ENCODE results near the gene EDDM3A. TPM values are rescaled to one million over a fixed set of nuclear protein-coding genes. Genes with fewer than 3 reads are reported as not detected.

Gene EDDM3A
- total and polyA plus RNA-seq, 10 of the 15 experiments (the other 5 are each of a cell fraction or from before 2014, with no cell fraction given), result not detected

DNA sequence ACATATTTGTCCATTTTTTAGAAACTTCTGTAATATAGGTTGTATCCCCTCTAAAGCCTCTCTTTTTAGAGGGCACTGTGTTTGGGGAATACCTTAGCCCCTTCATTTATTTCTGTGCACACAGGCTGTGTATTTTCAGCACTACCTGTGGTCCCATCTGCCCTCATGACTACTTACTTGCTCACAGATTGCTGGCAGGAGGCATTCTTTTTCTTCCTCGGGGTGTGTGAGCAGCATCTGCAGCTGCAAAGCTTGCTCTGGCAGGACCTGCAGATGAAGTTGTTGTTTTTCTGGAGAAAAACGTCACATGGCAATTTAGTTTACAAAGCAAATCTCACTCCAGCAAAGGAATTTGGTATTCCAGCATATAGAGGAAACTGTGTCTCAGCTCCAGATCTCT, 32.8 kb upstream of the EDDM3A start:
- RAD21 ChIA-PET (ENCODE audit: unreplicated experiment), result no interaction called here
- Histone ChIP-seq H2AFZ (ENCODE audit: control insufficient read depth, low read depth, low read length) (no peak overlapping the region), H3K79me2 (ENCODE audit: control insufficient read depth, insufficient read depth, low read length) (no peaks in the 10 kb centered on the region), H3K4me2 (ENCODE audit: control insufficient read depth, insufficient read depth) (no peak overlapping the region), H3K9me3 (replicated peaks; ENCODE audit: control insufficient read depth, insufficient read depth, low read length) (no peaks in the 10 kb centered on the region; the same call in 2 of the 3 replicates), H3K4me1 (ENCODE audit: control insufficient read depth, insufficient read depth, low read length) (no peaks in the 10 kb centered on the region), H3K27ac (ENCODE audit: control insufficient read depth, insufficient read depth) (no peak overlapping the region), H3K27me3 (replicated peaks in 1 of 2; ENCODE audit: control insufficient read depth in 2 of 2, insufficient read depth in 2 of 2, low read length in 1 of 2) (no peaks in the 10 kb centered on the region), H3K9ac (ENCODE audit: control insufficient read depth, insufficient read depth, low read length) (no peak overlapping the region), H4K20me1 (ENCODE audit: control insufficient read depth, insufficient read depth) (no peaks in the 10 kb centered on the region), H3K4me3 (no peak overlapping the region), H3K36me3 (ENCODE audit: control insufficient read depth in 2 of 2, insufficient read depth in 2 of 2, low read length in 1 of 2) (no peaks in the 10 kb centered on the region)
- DNase-seq (ENCODE audit: low read depth, low spot score) (no peak), ATAC-seq (no peak), FAIRE-seq (no peak)
- CTCF ChIA-PET, result interaction anchor here (1.0 to 1.2 kb wide), 2 partner anchors 13 to 142 kb away, joined by 3 to 7 read pairs; no protein-coding TSS in a partner anchor
- BruUV-seq (replicated peaks), result no TSS peak
- intact Hi-C loops (cut with micrococcal nuclease; ENCODE audit: unreplicated experiment), result no loop called here
- SMC1A ChIA-PET (ENCODE audit: uncharacterized antibody, unreplicated experiment), result no interaction called here
- 7% methylated on average over 2 of the region's 2 CpGs for whole genome bisulfite sequencing (ENCODE audit: insufficient coverage, insufficient replicate concordance, low lambda C conversion rate, missing lambda C conversion rate)
- in situ Hi-C loops (cut with MboI), result no loop called here
- POLR2A ChIA-PET, result no interaction called here
- no peak for TF ChIP-seq PBX3 (IDR thresholded peaks at IDR 0.05; ENCODE audit: insufficient replicate concordance, low read depth, low read length)
- TF ChIP-seq NR2C2 (IDR thresholded peaks at IDR 0.05; ENCODE audit: borderline replicate concordance, control insufficient read depth, insufficient read length, low read depth), result no peak
- TF ChIP-seq, protein P1, sequence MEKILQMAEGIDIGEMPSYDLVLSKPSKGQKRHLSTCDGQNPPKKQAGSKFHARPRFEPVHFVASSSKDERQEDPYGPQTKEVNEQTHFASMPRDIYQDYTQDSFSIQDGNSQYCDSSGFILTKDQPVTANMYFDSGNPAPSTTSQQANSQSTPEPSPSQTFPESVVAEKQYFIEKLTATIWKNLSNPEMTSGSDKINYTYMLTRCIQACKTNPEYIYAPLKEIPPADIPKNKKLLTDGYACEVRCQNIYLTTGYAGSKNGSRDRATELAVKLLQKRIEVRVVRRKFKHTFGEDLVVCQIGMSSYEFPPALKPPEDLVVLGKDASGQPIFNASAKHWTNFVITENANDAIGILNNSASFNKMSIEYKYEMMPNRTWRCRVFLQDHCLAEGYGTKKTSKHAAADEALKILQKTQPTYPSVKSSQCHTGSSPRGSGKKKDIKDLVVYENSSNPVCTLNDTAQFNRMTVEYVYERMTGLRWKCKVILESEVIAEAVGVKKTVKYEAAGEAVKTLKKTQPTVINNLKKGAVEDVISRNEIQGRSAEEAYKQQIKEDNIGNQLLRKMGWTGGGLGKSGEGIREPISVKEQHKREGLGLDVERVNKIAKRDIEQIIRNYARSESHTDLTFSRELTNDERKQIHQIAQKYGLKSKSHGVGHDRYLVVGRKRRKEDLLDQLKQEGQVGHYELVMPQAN (conservative IDR thresholded peaks at IDR 0.05), result no peak
- TF ChIP-seq, protein P2, sequence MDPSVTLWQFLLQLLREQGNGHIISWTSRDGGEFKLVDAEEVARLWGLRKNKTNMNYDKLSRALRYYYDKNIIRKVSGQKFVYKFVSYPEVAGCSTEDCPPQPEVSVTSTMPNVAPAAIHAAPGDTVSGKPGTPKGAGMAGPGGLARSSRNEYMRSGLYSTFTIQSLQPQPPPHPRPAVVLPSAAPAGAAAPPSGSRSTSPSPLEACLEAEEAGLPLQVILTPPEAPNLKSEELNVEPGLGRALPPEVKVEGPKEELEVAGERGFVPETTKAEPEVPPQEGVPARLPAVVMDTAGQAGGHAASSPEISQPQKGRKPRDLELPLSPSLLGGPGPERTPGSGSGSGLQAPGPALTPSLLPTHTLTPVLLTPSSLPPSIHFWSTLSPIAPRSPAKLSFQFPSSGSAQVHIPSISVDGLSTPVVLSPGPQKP (IDR thresholded peaks at IDR 0.05; ENCODE audit: low read depth, low read length), result no peak
- TF ChIP-seq TAF1 (IDR thresholded peaks at IDR 0.05; ENCODE audit: borderline replicate concordance, low read depth, low read length), result no peak
- no peak for TF ChIP-seq POLR2AphosphoS5 (IDR thresholded peaks at IDR 0.05; ENCODE audit: low read length)
- TF ChIP-seq E4F1 (IDR thresholded peaks at IDR 0.05; ENCODE audit: borderline replicate concordance, partially characterized antibody), result no peak
- no peak for TF ChIP-seq IKZF1 (conservative IDR thresholded peaks at IDR 0.05)

All from GM12878 (cell line).